IPS DF 4.7 (cell line): ENCODE data around the gene SELPLG.
"Not testable (repeated sequence)": the region's sequence is repeated elsewhere in the genome, so short reads cannot be mapped to it uniquely, and the experiment has no call there.

Experiments
- DNase-seq: peaks from one replicate; pipeline ENCODE4 v3.0.0-alpha.2; 2013; ENCODE audit warnings: low spot score; ENCODE audit errors: extremely low read depth

The SELPLG gene

GRCh38 chr12:108638997-108639822, 5.5 kb upstream of the SELPLG start:
- DNase-seq, result no peak

GRCh38 chr12:108638141-108638827, 4.6 kb upstream of the SELPLG start:
- DNase-seq, result no peak

- no peak for DNase-seq
Measured at GRCh38 chr12:108637222-108637971, 3.7 kb upstream of the SELPLG start.

GRCh38 chr12:108635997-108636808, 2.5 kb upstream of the SELPLG start:
- DNase-seq, result no peak

- DNase-seq, result no peak
Measured at GRCh38 chr12:108635201-108635996, 1.7 kb upstream of the SELPLG start.

- DNase-seq, result no peak
Measured at GRCh38 chr12:108634341-108634751, 652 bp upstream of the SELPLG start.

GRCh38 chr12:108633081-108633533, 587 bp downstream of the SELPLG start:
- no peak for DNase-seq

GRCh38 chr12:108631261-108631660, 2.4 kb downstream of the SELPLG start:
- not testable (repeated sequence) for DNase-seq

- no peak for DNase-seq
Measured at GRCh38 chr12:108630481-108631207, 3.0 kb downstream of the SELPLG start.

- DNase-seq, result no peak
Measured at GRCh38 chr12:108629824-108630476, 3.7 kb downstream of the SELPLG start.

GRCh38 chr12:108629151-108629550, 4.5 kb downstream of the SELPLG start:
- DNase-seq, result no peak

GRCh38 chr12:108627134-108627920, 6.4 kb downstream of the SELPLG start:
- no peak for DNase-seq

- DNase-seq, result no peak
Measured at GRCh38 chr12:108625228-108625627, 8.5 kb downstream of the SELPLG start.

- DNase-seq, result no peak
Measured at GRCh38 chr12:108623577-108623976, 10.1 kb downstream of the SELPLG start.

- no peak for DNase-seq
Measured at GRCh38 chr12:108622921-108623514, 10.7 kb downstream of the SELPLG start.

- no peak for DNase-seq
Measured at GRCh38 chr12:108622421-108622820, 11.3 kb downstream of the SELPLG start.

GRCh38 chr12:108621161-108621560, 12.5 kb downstream of the SELPLG start:
- no peak for DNase-seq
